Stimulated activated naive CD8-positive, alpha-beta T cell treated with anti-CD3 and anti-CD28 coated beads, Interleukin-15, Interleukin-2, amounts not matched to agents 100 U/mL and 50 U/mL, for 24 hours (primary cell): ENCODE data around the gene CRB1.
"Not testable (repeated sequence)": the region's sequence is repeated elsewhere in the genome, so short reads cannot be mapped to it uniquely, and the experiment has no call there.

ENCODE experiments used
- ATAC-seq: fragments of 150-1000 bp; cut with Tn5 transposase; one replicate; pipeline ENCODE4 v1.10.0; 2021
- DNase-seq: peaks from one replicate; pipeline ENCODE4 v3.0.0; 2021

Gene CRB1

DNA sequence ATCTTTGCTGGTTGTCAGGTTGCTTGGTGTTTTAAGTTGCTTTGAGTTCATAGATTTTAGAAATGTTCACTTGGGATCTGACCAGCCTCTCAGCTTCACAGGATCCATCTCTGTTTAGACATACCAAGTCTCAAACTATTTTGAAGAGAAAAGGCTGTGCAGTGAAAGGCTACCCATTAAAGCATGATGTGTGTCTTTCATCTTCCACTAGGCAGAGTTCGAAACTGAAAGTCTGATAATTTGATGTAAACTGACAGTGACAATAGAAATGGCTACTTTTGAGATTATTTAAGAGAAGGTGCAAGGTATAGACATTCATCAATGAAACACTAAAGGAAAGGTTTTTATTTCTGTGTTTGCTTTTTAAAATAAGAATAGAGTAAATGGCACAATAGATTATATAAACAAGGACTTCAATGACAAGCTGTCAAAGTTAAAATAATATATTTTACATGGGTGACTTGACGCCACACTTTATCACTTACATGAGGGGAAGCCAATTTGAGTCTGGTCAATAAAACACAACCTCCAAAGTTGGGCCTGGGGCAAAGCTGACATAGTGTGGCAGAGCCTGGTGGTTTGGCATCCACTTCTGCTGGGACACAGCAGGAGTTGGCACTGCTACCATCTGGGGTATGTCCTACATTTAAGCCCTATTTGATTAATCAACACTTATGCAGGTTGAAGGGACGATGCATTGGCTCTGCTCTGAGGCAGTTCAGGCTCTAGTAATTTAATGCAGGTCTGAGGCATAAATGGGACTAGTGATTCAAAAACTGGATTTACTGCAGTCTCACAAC, 197.7 kb downstream of the CRB1 start:
- DNase-seq (no peak), ATAC-seq (no peak)

- ATAC-seq (no peak), DNase-seq (no peak)
Observed at GRCh38 chr1:197466813-197467212, 198.8 kb downstream of the CRB1 start.

DNA sequence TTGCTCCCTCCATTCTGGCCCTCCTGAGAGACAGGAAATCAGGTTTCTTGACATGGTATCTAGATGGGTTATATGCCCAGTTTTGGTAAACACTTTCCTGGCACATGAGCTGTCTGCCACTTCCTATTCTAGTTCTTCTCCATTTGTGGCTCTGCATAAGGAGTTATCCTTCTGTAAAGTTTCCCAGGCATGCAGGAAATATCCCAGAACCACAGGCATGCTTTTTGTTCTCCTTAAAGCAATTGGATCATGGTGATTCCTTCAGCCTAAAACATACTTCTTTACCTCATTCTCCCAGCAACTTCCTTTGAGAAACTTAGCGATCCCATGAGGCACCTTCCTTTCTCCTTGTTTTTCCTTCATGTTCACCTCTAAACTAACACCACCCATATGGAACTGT, 199.8 kb downstream of the CRB1 start:
- ATAC-seq (no peak), DNase-seq (no peak)

- no peak for ATAC-seq
- no peak for DNase-seq
Observed at GRCh38 chr1:197468543-197469175, 200.6 kb downstream of the CRB1 start.

GRCh38 chr1:197469620-197470210, 201.7 kb downstream of the CRB1 start:
- ATAC-seq: no peak
- no peak for DNase-seq

GRCh38 chr1:197470330-197470729, 202.3 kb downstream of the CRB1 start:
- DNase-seq (no peak), ATAC-seq (no peak)

DNA sequence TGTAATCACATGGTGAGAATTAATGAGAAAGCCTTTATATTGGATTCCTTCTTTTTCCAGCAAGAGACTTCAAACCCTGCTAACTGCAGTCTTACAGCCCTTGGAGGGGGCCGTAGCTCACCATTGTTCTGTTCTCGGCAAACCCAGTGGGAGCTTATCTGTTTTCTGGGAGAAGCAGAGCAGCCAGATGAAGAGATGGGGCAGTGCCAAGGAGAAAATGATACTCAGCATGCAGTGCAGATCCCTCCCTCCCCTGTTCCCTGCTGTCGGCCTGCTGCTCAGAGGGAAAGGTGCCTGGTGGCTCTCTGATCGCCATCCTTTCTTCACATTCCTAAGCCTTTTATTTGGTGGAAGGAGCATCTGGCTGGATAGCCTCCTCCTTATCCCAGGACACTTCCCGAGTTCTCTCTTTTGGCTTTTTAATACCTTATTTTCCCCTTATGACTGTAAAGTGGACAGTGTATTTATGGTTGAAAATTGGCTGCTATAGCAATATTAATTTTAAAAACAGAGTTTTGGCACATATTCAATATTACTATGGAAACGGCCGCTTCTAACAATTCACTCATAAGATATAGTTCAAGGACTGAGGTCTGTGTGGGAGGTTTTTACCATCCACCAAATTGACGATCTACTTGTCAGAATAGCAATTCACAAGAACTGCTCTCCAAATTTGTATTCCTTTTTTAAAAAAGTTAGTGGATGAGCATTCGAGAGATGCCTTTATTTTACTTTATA, 203.4 kb downstream of the CRB1 start:
- ATAC-seq (no peak), DNase-seq (no peak)

DNA sequence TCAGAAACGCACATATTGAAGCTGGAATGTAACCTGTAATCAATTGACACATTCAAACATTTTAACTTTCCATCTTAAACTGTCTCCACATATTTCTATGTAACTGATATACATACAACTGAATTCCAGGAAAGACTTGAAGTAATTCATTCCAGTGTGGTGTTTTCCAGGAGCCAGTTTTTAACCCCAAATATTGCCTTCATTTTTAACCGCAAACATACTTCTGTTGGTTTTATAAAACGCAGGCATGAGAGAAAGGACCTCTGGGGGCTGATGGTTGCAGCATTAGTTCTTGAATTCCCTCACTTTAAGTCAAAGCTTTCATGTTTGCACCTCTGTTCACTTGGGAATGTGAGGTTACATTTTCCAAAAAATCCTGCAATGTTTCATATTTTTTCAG, 204.1 kb downstream of the CRB1 start:
- ATAC-seq: no peak
- no peak for DNase-seq

- ATAC-seq (no peak), DNase-seq (no peak)
Observed at GRCh38 chr1:197480446-197480845, 212.4 kb downstream of the CRB1 start.

DNA sequence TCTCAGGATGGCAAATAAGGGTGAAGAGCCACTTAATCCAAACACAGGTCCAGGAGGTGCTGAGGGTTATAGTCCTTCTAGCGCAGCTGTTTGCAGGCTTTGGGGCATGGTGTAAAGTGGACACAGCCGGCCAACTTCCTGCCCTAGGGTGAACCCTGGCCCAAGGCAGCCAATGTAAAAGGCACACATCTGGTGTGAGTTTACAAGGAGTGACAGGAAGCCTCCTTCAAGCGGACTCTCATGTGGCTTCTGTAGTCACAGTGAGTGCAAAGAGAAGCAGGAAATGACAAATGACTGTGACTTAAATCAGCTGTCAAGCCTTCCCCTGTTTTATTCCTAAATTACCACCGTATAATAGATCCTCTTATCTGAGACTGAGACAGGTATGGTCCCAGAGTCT, 213.0 kb downstream of the CRB1 start:
- peak; percentile 59 for ATAC-seq

GRCh38 chr1:197485790-197486189, 217.7 kb downstream of the CRB1 start:
- ATAC-seq (no peak), DNase-seq (no peak)

More for the DNA sequence above, 213.0 kb downstream of the CRB1 start:
- peak; percentile 6 for DNase-seq

GRCh38 chr1:197486946-197487345, 218.9 kb downstream of the CRB1 start:
- ATAC-seq (no peak), DNase-seq (no peak)

- ATAC-seq: not testable (repeated sequence)
Observed at GRCh38 chr1:197491505-197491904, 223.5 kb downstream of the CRB1 start.

DNA sequence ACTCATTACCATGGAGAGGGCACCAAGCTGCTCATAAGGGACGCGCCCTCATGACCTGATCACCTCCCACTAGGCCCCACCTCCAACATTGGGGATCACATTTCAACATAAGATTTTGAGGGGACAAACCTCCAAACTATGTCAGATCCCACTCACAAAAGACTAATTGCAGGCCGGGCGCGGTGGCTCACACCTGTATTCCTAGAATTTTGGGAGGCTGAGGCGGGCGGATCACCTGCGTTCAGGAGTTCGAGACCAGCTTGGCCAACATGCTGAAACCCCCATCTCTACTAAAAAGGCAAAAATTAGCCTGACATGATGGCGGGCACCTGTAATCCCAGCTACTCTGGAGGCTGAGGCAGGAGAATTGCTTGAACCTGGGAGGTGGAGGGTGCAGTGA, 228.7 kb downstream of the CRB1 start:
- ATAC-seq (no peak), DNase-seq (no peak)

More at GRCh38 chr1:197491505-197491904, 223.5 kb downstream of the CRB1 start:
- DNase-seq: not testable (repeated sequence)

DNA sequence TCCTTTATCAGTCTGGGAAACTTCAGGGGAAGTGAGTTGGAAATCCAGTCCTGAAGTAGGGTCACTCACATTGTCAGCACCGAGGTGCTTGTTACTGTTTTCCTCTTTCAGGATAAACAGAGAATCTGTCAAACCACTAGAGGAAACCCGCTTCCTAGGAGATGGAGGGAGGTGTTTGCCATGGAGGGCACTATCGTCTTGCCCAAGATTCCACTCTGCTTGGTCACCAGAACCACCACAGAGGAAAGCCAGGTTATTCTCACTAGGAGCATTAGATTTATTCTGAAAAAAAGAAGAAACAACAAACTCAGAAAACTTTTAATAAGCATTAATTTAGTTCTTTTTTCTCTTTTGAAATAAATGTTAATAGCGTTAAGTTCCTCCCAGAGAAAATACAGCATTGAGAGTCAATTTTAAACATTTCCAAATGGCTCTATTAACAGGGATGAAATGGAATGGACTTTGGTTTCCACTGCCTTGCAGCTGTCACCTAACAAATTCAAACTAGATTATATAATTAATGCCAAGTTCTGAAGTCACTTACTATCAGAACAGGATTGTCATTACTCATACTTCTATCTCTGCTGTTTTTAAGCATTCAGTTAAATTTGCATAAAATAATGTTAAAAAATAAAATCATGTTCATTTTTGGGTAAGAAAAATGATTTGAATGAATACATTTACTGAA, 242.8 kb downstream of the CRB1 start:
- DNase-seq (no peak), ATAC-seq (no peak)

DNA sequence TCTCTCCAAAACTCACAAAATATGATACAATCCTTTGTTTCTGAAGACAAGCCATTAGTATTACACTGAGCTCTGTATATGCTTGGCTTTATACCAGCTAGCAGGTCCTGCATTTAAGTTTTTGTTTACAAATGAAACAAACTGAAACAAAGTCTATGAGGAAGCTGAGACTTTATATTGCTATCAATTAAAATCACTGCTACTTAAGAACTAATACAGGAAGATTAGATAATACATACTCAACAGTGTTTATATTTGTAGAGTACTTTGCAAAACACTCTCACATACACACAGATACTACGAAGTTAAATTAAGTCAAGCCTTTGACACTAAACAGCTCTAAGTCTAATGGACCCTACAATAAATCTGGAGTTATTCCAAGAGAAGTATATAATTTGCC, 247.4 kb downstream of the CRB1 start:
- no peak for DNase-seq
- ATAC-seq: no peak

GRCh38 chr1:197519741-197520334, 251.8 kb downstream of the CRB1 start:
- DNase-seq (no peak), ATAC-seq (no peak)

DNA sequence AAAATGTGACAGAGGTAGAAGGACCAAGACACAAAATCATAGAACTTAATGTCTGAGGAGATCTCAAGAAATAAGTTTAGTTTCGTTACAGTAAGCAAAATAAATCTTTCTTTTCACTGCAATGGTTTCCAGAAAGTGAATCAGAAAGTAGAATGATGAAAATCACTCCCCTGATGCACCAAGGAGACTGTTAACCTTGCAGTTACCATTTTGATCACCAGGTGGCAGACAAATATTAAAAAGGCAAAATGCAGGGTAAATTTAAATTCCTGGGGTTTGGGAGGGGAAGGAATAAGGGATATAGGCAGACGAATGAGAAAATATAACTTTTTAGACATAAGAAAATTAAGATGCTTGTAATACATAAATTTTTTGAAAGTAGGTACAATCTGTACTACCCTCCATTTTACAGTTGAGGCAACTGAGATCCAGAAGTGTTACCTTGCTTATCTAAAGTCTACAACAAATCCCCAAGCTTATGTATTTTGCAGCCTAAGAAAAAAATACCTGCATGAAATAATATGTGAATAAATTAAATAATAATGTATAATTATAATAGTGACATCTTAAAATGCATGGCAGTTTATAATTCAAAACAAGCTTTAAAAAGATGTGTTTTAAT, 253.2 kb downstream of the CRB1 start:
- ATAC-seq (no peak), DNase-seq (peak; percentile 17)

DNA sequence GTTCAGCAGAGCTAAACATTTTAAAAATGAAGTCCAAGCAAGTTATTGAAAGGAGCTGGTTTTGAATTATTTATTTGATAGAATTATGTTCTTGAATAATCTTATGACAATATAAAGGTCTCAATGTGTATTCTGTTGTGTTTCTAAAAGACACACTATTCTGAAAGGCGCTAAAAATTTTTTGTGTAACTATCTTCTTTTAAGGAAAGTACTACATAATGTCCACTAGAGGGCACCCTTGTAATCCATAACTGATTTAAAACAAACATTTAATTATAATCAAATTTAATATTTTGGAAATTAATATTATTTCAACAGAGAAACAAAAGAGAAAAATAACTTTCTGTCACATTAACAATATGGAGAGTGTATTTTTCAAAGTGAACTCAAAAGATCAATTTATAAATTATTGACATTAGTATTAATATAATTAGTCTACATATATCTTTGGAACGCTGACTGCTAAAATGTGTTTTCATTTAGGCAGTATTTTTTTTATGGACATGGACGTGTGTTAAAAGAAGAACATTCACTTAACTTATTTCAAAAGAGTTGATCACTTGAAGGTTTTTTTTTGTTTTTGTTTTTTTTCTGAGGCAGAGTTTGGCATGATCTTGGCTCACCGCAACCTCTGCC, 258.8 kb downstream of the CRB1 start:
- DNase-seq (no peak), ATAC-seq (no peak)
